Neural progenitor cell (in vitro differentiated cells): ENCODE data around the gene PIP4K2A. TPM values are rescaled to one million over a fixed set of nuclear protein-coding genes. Genes with fewer than 3 reads are reported as not detected.
A peak's percentile ranks its signal among the peaks of the same experiment; 100 is the strongest.

Experiments
- DNase-seq: peaks from one replicate; pipeline ENCODE4 v3.0.0-alpha.2; 2016; ENCODE audit warnings: low spot score
- H2AFZ ChIP-seq: fragments of 200-600 bp; sonication (generic); replicated peaks from 2 replicates; pipeline ENCODE4 v1.6.1; 2016; ENCODE audit warnings: antibody characterized with exemption
- H3F3A ChIP-seq: fragments of 200-600 bp; sonication (generic); 2 replicates; pipeline ENCODE4 v1.6.1; 2016; ENCODE audit warnings: antibody characterized with exemption, low read depth
- H3K27ac ChIP-seq: fragments of 200-600 bp; sonication (generic); 2 replicates; pipeline ENCODE4 v1.5.1; 2016; ENCODE audit warnings: mild to moderate bottlenecking
- H3K27me3 ChIP-seq: fragments of 200-600 bp; sonication (generic); 2 replicates; pipeline ENCODE4 v1.6.1; 2016; ENCODE audit warnings: mild to moderate bottlenecking, moderate library complexity
- H3K36me3 ChIP-seq: fragments of 200-600 bp; sonication (generic); 2 replicates; pipeline ENCODE4 v1.5.1; 2016
- H3K4me1 ChIP-seq: fragments of 200-600 bp; sonication (generic); 2 replicates; pipeline ENCODE4 v1.6.1; 2016; ENCODE audit warnings: mixed run types
- H3K4me2 ChIP-seq: fragments of 200-600 bp; sonication (generic); 2 replicates; pipeline ENCODE4 v1.6.1; 2016
- H3K4me3 ChIP-seq: fragments of 200-600 bp; sonication (generic); 2 replicates; pipeline ENCODE4 v1.5.1; 2016
- H3K79me2 ChIP-seq: fragments of 200-600 bp; sonication (generic); 2 replicates; pipeline ENCODE4 v1.6.1; 2016; ENCODE audit warnings: low read depth
- H3K9ac ChIP-seq: fragments of 200-600 bp; sonication (generic); 2 replicates; pipeline ENCODE4 v1.6.1; 2016
- H3K9me3 ChIP-seq: fragments of 200-600 bp; sonication (generic); 2 replicates; pipeline ENCODE4 v1.5.1; 2016; ENCODE audit warnings: low read depth
- H4K20me1 ChIP-seq: fragments of 200-600 bp; sonication (generic); 2 replicates; pipeline ENCODE4 v1.6.1; 2016; ENCODE audit warnings: low read depth
- H3K27ac Mint-ChIP-seq: 3 replicates; pipeline ENCODE4 v1.8.0; 2021; ENCODE audit warnings: mixed read lengths
- H3K27me3 Mint-ChIP-seq: 2 replicates; pipeline ENCODE4 v1.8.0; 2022; ENCODE audit warnings: low read depth, mild to moderate bottlenecking, inconsistent platforms, moderate library complexity, mixed read lengths; ENCODE audit not compliant: insufficient read depth
- H3K36me3 Mint-ChIP-seq: 3 replicates; pipeline ENCODE4 v1.8.0; 2021; ENCODE audit warnings: mixed read lengths
- H3K4me1 Mint-ChIP-seq: 3 replicates; pipeline ENCODE4 v1.8.0; 2021; ENCODE audit warnings: mixed read lengths
- H3K4me3 Mint-ChIP-seq: 3 replicates; pipeline ENCODE4 v1.8.0; 2021; ENCODE audit warnings: mild to moderate bottlenecking, moderate library complexity, mixed read lengths
- H3K9me3 Mint-ChIP-seq: 3 replicates; pipeline ENCODE4 v1.8.0; 2020; ENCODE audit warnings: mixed read lengths
- CTCF ChIP-seq: fragments of 200-600 bp; sonication (generic); IDR thresholded peaks from 2 replicates; pipeline ENCODE4 v1.5.1; 2017; ENCODE audit warnings: antibody characterized with exemption, mild to moderate bottlenecking
- EZH2 ChIP-seq: fragments of 200-600 bp; sonication (generic); IDR thresholded peaks from 2 replicates; pipeline ENCODE4 v1.6.1; 2017; ENCODE audit warnings: antibody characterized with exemption, mild to moderate bottlenecking, moderate library complexity
- EZH2phosphoT487 ChIP-seq: fragments of 200-600 bp; sonication (generic); IDR thresholded peaks from 2 replicates; pipeline ENCODE4 v1.6.1; 2017; ENCODE audit warnings: antibody characterized with exemption
- total RNA-seq: library from RNA; depleted of rRNA; stranded (reverse); fragments of >200 nt; gene quantifications from 2 replicates; pipeline ENCODE4 v1.2.3, GENCODE V29; 2015; ENCODE audit warnings: low replicate concordance

PIP4K2A gene
- total RNA-seq, 1 donor from 2014 or later = 37.6 TPM

GRCh38 chr10:22604344-22605126 is 109.8 kb downstream of the PIP4K2A start:
- no peaks in the 10 kb centered on the region for H3K36me3 ChIP-seq
- H3K27ac ChIP-seq = peak overlapping the region; percentile 83

GRCh38 chr10:22603581-22603980 is 110.8 kb downstream of the PIP4K2A start:
- H2AFZ ChIP-seq = no peak overlapping the region
- no peak overlapping the region for H3K4me3 ChIP-seq
- peak overlapping the region; percentile 15 for H3K27ac ChIP-seq
- H3K4me1 Mint-ChIP-seq = peaks cover 57% of the 10 kb centered on the region
- H3F3A ChIP-seq = peaks cover 14% of the 10 kb centered on the region
- no peaks in the 10 kb centered on the region for H4K20me1 ChIP-seq
- H3K79me2 ChIP-seq = no peaks in the 10 kb centered on the region
- TF ChIP-seq EZH2 (no peak), EZH2phosphoT487 (no peak), CTCF (no peak)
- no peak overlapping the region for H3K9ac ChIP-seq
- peaks cover 37% of the 10 kb centered on the region for H3K4me1 ChIP-seq
- H3K4me2 ChIP-seq = peak overlapping the region; percentile 2
- H3K36me3 ChIP-seq = no peaks in the 10 kb centered on the region
- no peak for DNase-seq
- H3K27me3 Mint-ChIP-seq = no peaks in the 10 kb centered on the region
- no peaks in the 10 kb centered on the region for H3K9me3 ChIP-seq
- H3K36me3 Mint-ChIP-seq = peaks cover 11% of the 10 kb centered on the region
- no peak overlapping the region for H3K4me3 Mint-ChIP-seq
- no peaks in the 10 kb centered on the region for H3K9me3 Mint-ChIP-seq
- no peaks in the 10 kb centered on the region for H3K27me3 ChIP-seq
- no peak overlapping the region for H3K27ac Mint-ChIP-seq

More at GRCh38 chr10:22604344-22605126, 109.8 kb downstream of the PIP4K2A start:
- Histone ChIP-seq H3K9ac (no peak overlapping the region), H3K79me2 (peaks cover 3% of the 10 kb centered on the region), H3K9me3 (no peaks in the 10 kb centered on the region), H2AFZ (no peak overlapping the region), H3F3A (peaks cover 14% of the 10 kb centered on the region), H3K4me1 (peaks cover 33% of the 10 kb centered on the region), H3K27me3 (no peaks in the 10 kb centered on the region), H4K20me1 (no peaks in the 10 kb centered on the region), H3K4me2 (peak overlapping the region; percentile 54), H3K4me3 (no peak overlapping the region)
- peaks cover 16% of the 10 kb centered on the region for H3K36me3 Mint-ChIP-seq
- no peaks in the 10 kb centered on the region for H3K9me3 Mint-ChIP-seq
- no peaks in the 10 kb centered on the region for H3K27me3 Mint-ChIP-seq
- DNase-seq = no peak
- H3K27ac Mint-ChIP-seq = no peak overlapping the region
- H3K4me1 Mint-ChIP-seq = peaks cover 51% of the 10 kb centered on the region
- no peak for TF ChIP-seq EZH2phosphoT487
- TF ChIP-seq EZH2 = no peak
- TF ChIP-seq CTCF = no peak
- H3K4me3 Mint-ChIP-seq = no peak overlapping the region

GRCh38 chr10:22601618-22602017 is 112.8 kb downstream of the PIP4K2A start:
- H3K4me1 ChIP-seq = peaks cover 38% of the 10 kb centered on the region
- H3K4me1 Mint-ChIP-seq = peaks cover 61% of the 10 kb centered on the region

More at GRCh38 chr10:22601618-22602017, 112.8 kb downstream of the PIP4K2A start:
- Mint-ChIP-seq H3K9me3 (no peaks in the 10 kb centered on the region), H3K4me3 (peak overlapping the region; percentile 9), H3K27me3 (no peaks in the 10 kb centered on the region), H3K36me3 (peaks cover 3% of the 10 kb centered on the region), H3K27ac (peak overlapping the region; percentile 62)
- Histone ChIP-seq H3K79me2 (no peaks in the 10 kb centered on the region), H4K20me1 (no peaks in the 10 kb centered on the region), H3K27me3 (no peaks in the 10 kb centered on the region), H2AFZ (no peak overlapping the region), H3K4me3 (no peak overlapping the region), H3F3A (peaks cover 14% of the 10 kb centered on the region), H3K9ac (no peak overlapping the region), H3K4me2 (no peak overlapping the region), H3K36me3 (no peaks in the 10 kb centered on the region), H3K27ac (no peak overlapping the region), H3K9me3 (no peaks in the 10 kb centered on the region)
- no peak for TF ChIP-seq EZH2
- no peak for TF ChIP-seq EZH2phosphoT487
- TF ChIP-seq CTCF = no peak
- no peak for DNase-seq
